ENCODE data around the gene F7.

Gene F7

GRCh38 chr13:113091891-113092775 lies 13.5 kb upstream of the F7 start:
- H3K9me3 ChIP-seq (ENCODE audit: control insufficient read depth, insufficient read depth, low read length), result no peaks in the 10 kb centered on the region
- H3K9me2 ChIP-seq (replicated peaks; ENCODE audit: control insufficient read depth, low read length), result no peaks in the 10 kb centered on the region
- H3K4me3 ChIP-seq (ENCODE audit: low read length), result no peak overlapping the region
- H3K27ac ChIP-seq (ENCODE audit: low read depth, low read length), result no peak overlapping the region
- no peaks in the 10 kb centered on the region for H4K20me1 ChIP-seq (ENCODE audit: control insufficient read depth, insufficient read depth, low read depth, low read length)
- H3K4me1 ChIP-seq (ENCODE audit: control insufficient read depth, low read length), result no peaks in the 10 kb centered on the region
- H3K27me3 ChIP-seq (ENCODE audit: control insufficient read depth, low read length), result no peaks in the 10 kb centered on the region
- no peak overlapping the region for H3K4me2 ChIP-seq (ENCODE audit: low read length)
- no peaks in the 10 kb centered on the region for H3K79me2 ChIP-seq (ENCODE audit: control insufficient read depth, low read length)
- no peaks in the 10 kb centered on the region for H3K36me3 ChIP-seq (ENCODE audit: control insufficient read depth, low read length)
- no peaks in the 10 kb centered on the region for H3F3A ChIP-seq (ENCODE audit: control insufficient read depth, insufficient read depth)
- no peak for TF ChIP-seq EZH2phosphoT487 (IDR thresholded peaks at IDR 0.05; ENCODE audit: borderline replicate concordance, low read length)
- TF ChIP-seq CTCF (IDR thresholded peaks at IDR 0.05; ENCODE audit: low read depth, low read length, poor library complexity, severe bottlenecking), result no peak

GRCh38 chr13:113092776-113093579 lies 12.6 kb upstream of the F7 start:
- Histone ChIP-seq H3K4me1 (ENCODE audit: control insufficient read depth, low read length) (no peaks in the 10 kb centered on the region), H3K9me2 (replicated peaks; ENCODE audit: control insufficient read depth, low read length) (no peaks in the 10 kb centered on the region), H3K4me3 (ENCODE audit: low read length) (no peak overlapping the region), H3F3A (ENCODE audit: control insufficient read depth, insufficient read depth) (no peaks in the 10 kb centered on the region), H3K4me2 (ENCODE audit: low read length) (no peak overlapping the region), H4K20me1 (ENCODE audit: control insufficient read depth, insufficient read depth, low read depth, low read length) (no peaks in the 10 kb centered on the region), H3K79me2 (ENCODE audit: control insufficient read depth, low read length) (no peaks in the 10 kb centered on the region), H3K36me3 (ENCODE audit: control insufficient read depth, low read length) (no peaks in the 10 kb centered on the region), H3K27ac (ENCODE audit: low read depth, low read length) (no peak overlapping the region), H3K27me3 (ENCODE audit: control insufficient read depth, low read length) (no peaks in the 10 kb centered on the region), H3K9me3 (ENCODE audit: control insufficient read depth, insufficient read depth, low read length) (no peaks in the 10 kb centered on the region)
- TF ChIP-seq EZH2phosphoT487 (IDR thresholded peaks at IDR 0.05; ENCODE audit: borderline replicate concordance, low read length) (no peak), CTCF (IDR thresholded peaks at IDR 0.05; ENCODE audit: low read depth, low read length, poor library complexity, severe bottlenecking) (no peak)

GRCh38 chr13:113093580-113094409 lies 11.8 kb upstream of the F7 start:
- Histone ChIP-seq H4K20me1 (ENCODE audit: control insufficient read depth, insufficient read depth, low read depth, low read length) (no peaks in the 10 kb centered on the region), H3K27ac (ENCODE audit: low read depth, low read length) (no peak overlapping the region), H3K79me2 (ENCODE audit: control insufficient read depth, low read length) (no peaks in the 10 kb centered on the region), H3F3A (ENCODE audit: control insufficient read depth, insufficient read depth) (no peaks in the 10 kb centered on the region), H3K36me3 (ENCODE audit: control insufficient read depth, low read length) (no peaks in the 10 kb centered on the region), H3K27me3 (ENCODE audit: control insufficient read depth, low read length) (no peaks in the 10 kb centered on the region), H3K4me2 (ENCODE audit: low read length) (no peak overlapping the region), H3K4me1 (ENCODE audit: control insufficient read depth, low read length) (no peaks in the 10 kb centered on the region), H3K9me2 (replicated peaks; ENCODE audit: control insufficient read depth, low read length) (no peaks in the 10 kb centered on the region), H3K9me3 (ENCODE audit: control insufficient read depth, insufficient read depth, low read length) (no peaks in the 10 kb centered on the region), H3K4me3 (ENCODE audit: low read length) (no peak overlapping the region)
- TF ChIP-seq CTCF (IDR thresholded peaks at IDR 0.05; ENCODE audit: low read depth, low read length, poor library complexity, severe bottlenecking) (no peak), EZH2phosphoT487 (IDR thresholded peaks at IDR 0.05; ENCODE audit: borderline replicate concordance, low read length) (no peak)

All from DOHH2 (cell line).